Measurements from ENCODE around the gene MDFI.
"Not testable (repeated sequence)": the region's sequence is repeated elsewhere in the genome, so short reads cannot be mapped to it uniquely, and the experiment has no call there.

The MDFI gene

DNA sequence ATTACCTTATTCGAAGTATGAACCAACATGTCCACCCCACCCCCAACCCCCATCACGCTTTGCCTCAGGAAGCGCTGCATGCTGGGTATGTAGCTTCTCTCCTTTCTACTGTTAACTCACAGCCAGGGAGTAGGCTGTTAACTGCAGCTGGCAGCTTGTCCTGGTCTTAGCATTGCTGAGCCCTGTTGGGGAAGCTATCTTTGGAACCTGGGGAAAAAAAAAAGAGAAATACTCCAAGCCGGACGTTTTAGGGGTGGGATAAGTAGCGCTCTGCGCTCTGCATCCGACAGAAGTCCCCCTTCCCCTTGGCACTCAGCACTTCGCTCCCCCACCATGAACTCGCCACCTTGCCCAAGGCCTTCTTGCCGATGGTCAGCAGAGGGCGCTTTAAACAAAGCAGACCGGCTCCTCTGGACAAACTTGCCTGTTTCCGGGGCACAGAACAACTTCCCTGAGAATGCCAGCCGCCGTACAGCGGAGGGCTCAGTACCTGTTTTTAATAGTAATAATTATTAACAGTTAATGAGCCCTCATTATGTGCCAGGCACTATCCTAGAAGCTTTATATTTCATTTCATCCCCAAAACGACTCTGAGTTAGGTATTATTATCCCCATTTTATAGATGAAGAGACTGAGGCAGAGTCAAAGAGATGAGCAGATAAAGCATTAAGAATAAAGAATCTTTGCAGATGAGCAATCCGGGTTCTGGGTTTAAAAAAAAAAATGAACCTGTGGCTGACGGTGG lies 35.2 kb upstream of the MDFI start:
- DNase-seq: peak; percentile 71 to 89

DNA sequence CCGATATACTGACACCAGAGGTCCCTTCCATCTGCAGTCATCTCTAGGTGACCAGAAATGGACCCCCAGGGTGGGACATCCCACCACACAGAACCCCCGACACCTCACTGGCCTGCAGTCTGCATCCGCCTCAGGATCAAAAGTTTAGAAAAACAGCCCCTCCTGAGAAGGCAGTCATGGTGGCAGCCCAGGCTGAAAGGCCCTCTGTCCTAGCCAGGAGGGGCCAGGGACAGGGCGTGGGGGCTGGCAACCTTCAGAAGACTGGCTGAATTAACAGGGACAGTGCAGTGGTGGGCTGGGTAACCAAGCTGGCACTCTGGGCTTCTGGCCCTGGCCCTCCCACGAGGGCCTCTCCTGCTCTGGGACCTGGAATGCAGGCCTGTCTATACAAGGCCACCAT lies 34.3 kb upstream of the MDFI start:
- no peak for DNase-seq

DNA sequence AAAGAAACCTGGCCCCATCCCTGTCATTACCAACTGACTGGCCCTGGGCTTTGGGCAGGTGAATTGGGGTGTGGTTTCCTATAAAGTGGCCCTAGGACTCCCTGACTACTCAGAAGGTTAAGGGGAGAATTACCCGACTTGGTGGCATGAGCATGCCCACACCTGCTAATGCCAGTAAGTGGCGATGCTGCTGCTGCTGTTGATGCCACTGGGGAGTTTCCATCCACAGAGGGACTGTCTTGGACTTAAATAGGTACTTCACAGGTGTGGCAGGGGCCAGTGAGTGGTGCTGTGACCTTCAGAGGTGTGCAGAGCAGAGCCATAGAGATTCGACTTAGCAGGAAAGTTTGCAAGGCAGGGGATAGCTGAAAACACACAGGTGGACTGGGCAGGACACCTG lies 32.6 kb upstream of the MDFI start:
- no peak for DNase-seq

DNA sequence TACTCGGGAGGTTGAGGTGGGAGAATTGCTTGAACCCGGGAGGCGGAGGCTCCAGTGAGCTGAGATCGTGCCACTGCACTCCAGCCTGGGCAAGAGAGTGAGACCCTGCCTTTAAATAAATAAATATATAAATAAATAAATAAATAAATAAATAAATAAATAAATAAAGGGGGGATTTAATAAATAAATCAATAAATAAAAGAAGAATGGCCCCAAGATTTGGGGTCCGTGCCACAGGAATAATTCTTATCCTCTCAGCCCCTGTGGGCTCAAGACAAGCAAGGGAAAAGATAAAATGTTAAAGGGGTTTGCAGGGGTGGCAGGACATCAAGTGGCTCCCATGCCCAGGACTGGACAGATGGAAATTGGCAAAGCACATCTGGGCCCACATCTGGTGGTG lies 31.2 kb upstream of the MDFI start:
- DNase-seq: no peak

DNA sequence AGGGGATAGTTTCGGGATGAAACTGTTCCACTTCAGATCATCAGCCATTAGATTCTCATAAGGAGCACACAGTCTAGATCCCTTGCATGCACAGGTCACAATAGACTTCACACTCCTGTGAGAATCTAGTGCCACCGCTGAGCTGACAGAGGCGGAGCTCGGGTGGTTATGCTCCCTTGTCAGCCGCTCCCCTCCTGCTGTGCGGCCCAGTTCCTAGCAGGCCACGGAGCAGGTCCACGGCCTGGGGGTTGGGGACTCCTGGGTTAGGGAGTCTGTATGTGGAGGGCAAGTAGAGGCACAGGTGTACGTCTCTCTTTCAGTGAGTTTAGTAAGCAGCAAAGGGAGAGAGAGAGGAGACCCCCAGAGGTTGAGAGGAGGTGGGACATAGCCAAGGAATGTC lies 30.5 kb upstream of the MDFI start:
- DNase-seq: no peak

DNA sequence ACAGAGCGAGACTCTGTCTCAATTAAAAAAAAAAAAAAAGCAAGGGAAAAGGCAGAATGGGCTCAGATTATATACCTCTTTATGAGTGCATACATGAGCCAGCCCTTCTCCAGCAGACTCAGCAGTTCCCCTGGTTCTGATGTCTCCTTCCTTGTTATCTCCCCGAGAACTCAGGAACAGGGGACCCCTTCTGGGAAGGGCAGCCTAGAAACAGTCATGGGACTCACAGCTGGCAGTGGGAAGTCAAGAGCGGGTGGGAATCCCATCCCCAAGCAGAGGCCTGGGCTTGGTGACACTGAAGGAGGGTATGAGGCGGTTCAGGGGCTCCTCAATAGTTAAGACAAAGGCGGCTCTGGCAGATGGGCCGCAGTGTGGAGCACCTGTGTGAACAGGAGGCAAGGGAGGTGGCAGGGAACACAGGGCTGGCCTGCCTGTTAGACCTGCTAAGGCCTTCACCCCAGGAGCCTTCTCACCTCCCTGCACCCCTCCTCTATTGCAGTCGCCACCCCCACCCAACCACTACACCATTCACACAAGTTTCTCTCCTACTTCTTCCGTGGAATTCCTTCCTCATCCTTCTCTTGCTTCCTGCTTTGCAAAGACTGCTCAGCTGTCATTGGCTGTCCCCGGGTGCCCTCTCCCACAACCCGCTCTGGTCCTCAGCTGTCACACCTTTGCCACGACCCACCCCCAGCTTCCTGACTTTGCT lies 29.7 kb upstream of the MDFI start:
- DNase-seq: no peak

- DNase-seq: no peak
Measured at GRCh38 chr6:41614715-41615114, 23.6 kb upstream of the MDFI start.

DNA sequence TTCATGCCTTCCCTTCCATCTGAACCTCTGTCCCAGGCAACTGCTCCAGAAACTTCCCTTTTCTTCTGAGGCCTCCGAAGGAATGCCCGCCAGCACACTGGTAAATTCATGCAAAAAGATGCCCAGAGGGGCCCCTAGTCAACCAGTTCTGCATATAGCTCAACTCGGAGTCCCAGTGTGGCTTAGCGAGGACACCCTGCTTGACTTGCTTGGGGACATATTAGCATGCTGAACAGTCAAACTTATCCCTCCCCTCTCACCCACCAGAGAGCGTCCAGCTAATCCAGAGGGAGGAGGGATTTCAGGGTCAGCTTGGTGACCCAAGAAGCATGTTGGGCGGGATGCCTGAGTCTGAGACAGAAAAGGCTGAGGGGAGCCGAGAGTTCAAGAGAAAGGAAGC lies 23.0 kb upstream of the MDFI start:
- no peak for DNase-seq

GRCh38 chr6:41618598-41618997 lies 19.7 kb upstream of the MDFI start:
- DNase-seq: no peak

DNA sequence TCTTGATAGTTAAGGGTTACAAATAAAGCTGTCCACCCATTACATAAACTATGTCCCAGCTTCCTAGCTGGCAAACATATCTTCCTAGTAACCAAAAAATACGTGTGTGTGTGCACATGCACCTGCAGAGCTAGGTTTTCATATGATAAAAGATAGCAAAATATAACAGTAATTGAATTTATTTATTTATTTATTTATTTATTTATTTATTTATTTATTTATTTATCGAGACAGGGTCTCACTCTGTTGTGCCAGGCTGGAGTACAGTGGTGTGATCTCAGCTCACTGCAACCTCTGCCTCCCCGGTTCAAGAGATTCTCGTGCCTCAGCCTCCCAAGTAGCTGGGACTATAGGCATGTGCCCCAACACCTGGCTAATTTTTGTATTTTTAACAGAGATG lies 19.1 kb upstream of the MDFI start:
- not testable (repeated sequence) for DNase-seq

GRCh38 chr6:41621367-41621766 lies 16.9 kb upstream of the MDFI start:
- DNase-seq: no peak

DNA sequence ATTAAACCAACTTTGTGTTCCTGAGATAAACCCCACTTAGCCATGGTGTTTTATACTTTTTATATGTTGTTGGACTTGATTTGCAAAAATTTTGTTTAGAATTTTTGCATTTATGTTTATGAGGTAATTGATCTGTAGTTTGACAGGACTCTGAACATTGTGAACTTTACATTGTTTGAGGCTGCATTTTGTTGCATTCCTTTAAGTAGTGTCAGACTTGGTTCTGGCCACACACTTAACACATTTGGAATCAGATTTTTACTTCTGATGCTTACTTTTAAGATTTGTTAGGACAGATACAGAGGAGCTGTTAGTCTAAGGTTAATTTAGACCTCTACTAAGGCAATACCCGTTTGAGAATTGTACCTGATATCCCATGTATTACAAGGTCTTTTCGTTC lies 16.5 kb upstream of the MDFI start:
- no peak for DNase-seq

DNA sequence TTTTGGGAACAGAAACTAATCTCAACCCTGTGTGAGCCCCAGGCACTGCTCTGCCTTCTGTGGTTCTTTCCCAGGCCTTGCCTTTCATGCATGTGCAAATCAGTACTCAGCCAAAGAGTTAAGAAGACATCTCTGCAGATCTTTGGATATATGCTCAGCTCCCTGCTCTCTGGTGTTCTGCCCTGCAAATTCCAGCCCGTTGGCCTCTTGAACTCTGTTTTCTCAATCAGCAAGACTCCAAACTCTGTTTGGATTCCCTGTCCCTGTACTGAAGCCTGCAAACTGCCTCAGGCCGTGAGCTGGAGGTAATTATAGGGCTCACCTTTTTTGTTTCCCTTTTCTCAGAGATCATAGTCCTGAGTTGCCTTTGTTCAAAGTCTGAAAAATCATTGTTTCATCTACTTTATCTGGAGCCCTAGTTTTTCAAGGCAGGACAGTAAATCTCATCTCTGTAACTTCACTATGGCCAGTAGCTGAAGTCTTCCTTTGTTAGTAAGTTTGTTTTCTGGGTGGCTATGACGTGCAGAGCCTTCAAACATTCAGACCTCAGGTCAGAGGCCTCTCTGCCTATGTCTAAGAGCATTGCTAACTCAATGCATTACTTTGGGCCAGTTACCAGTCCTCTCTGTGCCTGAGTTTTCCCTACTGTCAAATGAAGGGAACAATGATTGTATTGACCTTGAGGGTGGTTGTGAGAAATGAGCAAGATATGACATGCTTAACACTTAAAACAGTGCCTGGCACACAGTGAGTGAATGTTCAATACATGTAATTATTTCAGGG lies 15.9 kb upstream of the MDFI start:
- no peak for DNase-seq

- DNase-seq: no peak
Measured at GRCh38 chr6:41623330-41623729, 14.9 kb upstream of the MDFI start.

DNA sequence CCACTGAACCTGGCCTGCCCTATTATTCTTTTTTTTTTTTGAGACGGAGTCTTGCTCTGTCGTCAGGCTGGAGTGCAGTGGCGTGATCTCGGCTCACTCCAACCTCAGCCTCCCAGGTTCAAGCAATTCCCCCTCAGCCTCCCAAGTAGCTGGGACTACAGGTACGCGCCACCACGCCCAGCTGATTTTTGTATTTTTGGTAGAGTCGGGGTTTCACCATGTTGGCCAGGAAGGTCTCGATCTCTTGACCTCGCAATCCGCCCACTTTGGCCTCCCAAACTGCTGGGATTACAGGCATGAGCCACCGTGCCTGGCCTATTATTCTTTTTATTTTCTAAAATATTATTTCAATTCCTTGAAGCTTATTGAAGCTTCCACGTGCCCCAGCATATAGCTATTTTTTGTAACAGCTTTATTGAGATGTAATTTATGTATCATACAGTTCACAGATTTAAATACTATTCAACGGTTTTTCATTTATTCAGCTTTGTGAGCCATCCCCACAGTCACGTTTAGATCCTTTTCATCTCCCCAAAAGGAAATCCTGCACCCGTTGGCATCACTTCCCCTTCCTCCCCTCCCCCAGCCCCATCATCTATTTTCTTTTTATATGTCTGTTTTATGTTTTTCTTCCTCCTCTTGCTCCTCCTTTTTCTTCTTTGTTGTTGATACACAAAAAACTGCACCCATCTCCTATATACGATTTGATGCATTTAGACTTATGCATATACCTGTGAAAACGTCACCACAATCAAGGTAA lies 13.5 kb upstream of the MDFI start:
- no peak for DNase-seq

- DNase-seq: peak; percentile 28 to 63
Measured at GRCh38 chr6:41625442-41625841, 12.8 kb upstream of the MDFI start.

GRCh38 chr6:41626022-41626421 lies 12.2 kb upstream of the MDFI start:
- no peak for DNase-seq

DNA sequence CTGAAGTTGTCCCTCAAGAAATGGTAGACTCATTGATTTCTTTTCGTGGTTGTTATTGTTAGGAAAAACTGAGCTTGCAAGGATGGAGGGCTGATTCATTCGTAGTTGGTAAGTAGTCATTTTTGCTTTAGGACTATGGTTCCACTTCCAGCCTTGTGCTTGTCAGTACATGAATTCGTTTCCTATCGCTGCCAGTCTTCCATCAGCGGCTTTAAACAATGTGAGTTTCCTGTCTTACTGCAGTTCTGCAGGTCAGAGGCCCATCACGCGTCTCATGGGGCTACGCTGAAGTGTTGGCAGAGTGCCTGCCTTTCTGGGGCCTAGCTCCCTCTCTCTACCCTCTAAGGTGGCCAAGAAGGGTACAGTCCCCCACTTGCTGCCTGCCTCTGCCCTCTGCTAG lies 11.4 kb upstream of the MDFI start:
- DNase-seq: peak in 1 of 2 experiments; percentile 25

DNA sequence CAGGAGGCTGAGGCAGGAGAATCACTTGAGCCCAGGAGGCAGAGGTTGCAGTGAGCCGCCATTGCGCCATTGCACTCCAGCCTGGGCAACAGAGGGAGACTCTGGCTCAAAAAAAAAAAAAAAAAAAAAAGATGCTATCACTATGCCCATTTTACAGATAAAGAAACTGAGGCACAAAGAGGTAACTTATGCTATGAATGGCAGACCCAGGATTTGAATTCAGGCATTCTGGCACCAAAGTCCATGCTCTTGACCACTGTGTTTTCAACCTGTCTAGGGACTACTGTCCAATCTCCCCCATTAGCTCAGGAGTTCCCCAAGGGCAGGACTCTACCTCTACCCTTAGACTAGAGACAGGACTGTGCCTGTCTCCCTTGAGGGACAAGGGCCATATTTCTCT lies 9.1 kb upstream of the MDFI start:
- DNase-seq: no peak

DNA sequence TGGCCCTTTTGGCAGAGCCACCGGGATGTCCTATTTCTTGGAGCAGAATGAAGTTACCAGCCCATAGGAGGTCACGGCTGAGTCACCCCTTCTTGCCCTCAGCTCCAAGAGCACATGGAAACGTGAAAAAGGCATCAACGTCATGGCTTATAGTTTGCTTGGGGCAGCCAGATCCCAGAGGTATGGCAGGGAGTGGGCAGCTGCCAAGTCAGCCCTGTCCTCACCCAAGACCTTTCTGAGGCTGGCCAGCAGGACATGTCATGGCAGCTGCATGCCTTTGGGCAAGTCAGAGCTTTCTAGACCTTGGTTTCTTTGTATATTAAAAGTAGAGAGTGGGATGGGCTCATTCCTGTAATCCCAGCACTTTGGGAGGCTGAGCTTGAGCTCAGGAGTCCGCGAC lies 8.2 kb upstream of the MDFI start:
- DNase-seq: no peak

DNA sequence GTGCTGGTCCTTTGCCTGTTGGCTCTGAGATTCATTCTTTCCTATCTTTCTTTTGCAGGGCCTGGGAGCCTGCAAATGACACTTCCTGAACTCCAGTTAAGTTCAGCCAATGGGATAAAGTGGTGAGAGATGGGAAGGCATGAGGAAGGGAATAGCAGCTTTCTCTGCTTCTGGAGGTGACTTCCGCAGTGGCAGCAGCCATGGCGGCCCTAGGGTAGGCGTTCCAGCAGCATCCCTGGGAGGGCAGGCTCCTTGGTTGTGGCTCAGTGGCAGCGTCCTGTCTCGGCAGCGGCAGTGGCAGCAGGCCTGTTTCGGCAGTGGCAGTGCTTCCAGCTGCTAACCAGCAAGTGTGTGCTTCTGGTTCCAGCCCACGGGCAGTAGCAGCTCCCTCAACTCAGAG lies 7.3 kb upstream of the MDFI start:
- DNase-seq: no peak

GRCh38 chr6:41633056-41633634 lies 5.1 kb upstream of the MDFI start:
- no peak for DNase-seq

DNA sequence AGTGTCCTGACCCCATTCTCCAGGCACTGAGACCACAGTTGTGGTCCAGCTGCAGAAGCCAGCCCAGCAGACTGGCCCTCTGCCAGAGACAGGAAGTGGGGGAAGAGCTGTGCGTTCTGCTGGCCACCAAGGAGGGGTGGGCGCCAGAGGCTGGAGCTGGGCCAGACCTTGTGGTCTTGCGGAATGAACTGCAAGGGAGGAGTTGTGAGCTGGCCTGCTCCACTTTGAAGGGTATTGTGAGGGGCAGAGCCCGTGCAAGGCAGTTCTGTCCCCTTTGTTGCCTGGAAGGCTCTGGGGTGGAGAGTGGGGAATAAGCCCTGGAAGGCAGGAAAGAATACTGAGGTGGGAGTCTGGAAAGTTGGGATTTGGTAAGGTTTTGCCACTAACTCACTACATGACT lies 3.6 kb upstream of the MDFI start:
- DNase-seq: no peak
